Measurements from ENCODE around the gene TMEM184A. TPM values are rescaled to one million over a fixed set of nuclear protein-coding genes. Genes with fewer than 3 reads are reported as not detected.

TMEM184A gene
- polyA plus RNA-seq, 12 donors = 0.32 to 8.0 (median 1.5) TPM; not detected in 1

- DNase-seq = no peak
These were observed 12.0 kb upstream of the TMEM184A start for GRCh38 chr7:1567896-1568510.

- no peak for DNase-seq
These were observed 11.2 kb upstream of the TMEM184A start for GRCh38 chr7:1567049-1567771.

DNA sequence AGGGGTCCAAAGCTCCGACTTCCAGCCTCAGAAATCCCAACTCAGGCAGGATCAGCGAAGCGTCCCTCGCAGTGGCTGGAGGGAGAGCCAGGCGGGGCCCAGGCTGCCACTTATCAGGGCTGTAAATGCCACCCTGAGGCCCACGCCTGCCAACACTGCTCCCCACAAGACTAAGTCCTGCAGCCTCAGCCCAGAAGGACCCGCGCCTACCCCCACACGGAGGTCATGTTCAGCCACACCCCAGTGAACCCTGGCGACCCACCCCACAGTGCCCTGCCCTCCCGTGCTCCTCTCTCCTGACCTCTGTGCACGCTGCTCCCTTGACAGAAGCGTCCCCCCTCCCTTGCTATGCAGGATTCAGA lies 10.7 kb upstream of the TMEM184A start:
- DNase-seq = no peak

DNA sequence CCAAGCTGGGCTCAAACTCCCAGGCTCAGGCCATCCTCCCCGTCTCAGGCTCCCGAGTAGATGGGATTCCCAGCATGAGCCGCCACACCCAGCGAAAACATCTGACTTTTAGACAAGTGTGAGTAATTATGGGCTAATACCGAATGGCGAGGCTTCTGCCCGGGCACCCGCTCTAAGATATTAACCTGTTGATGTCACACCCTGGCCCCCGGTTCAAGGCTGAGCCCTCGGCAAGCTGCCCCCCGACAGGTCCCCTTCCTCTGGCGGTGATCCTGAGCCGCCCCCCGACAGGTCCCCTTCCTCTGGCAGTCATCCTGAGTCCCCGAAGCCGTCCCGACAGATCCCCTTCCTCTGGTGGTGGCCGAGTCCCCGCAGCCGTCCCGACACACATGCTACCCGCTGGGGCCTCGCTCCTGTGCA lies 8.6 kb upstream of the TMEM184A start:
- DNase-seq = no peak

GRCh38 chr7:1563981-1564602 lies 8.1 kb upstream of the TMEM184A start:
- DNase-seq = no peak

GRCh38 chr7:1562597-1563051 lies 6.6 kb upstream of the TMEM184A start:
- no peak for DNase-seq

GRCh38 chr7:1562116-1562515 lies 6.1 kb upstream of the TMEM184A start:
- DNase-seq = no peak

GRCh38 chr7:1561036-1561940 lies 5.3 kb upstream of the TMEM184A start:
- DNase-seq = no peak

DNA sequence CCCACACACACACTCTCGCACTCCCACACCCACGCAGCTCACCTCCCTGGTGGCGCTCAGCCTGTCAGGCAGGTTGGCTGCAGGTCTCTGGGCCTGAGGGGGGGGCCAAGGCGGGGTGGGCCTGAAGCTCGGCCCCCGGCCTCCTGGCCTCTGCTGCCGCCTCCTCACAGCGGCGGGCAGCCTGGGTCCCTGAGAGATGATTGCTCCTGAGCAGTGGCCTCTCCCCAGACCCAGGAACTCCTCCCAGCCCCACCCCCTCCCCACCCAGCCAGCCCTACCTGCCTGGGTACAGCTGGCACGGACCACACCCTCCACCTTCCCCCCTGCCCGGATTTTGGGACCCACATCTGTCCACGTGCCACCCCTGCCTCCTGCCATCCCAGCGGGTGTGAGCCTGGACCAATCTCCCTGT lies 4.6 kb upstream of the TMEM184A start:
- DNase-seq = no peak

- no peak for DNase-seq
These were observed 3.9 kb upstream of the TMEM184A start for GRCh38 chr7:1559626-1560590.

GRCh38 chr7:1558841-1559625 lies 3.0 kb upstream of the TMEM184A start:
- DNase-seq = no peak

- no peak for DNase-seq
These were observed 2.3 kb upstream of the TMEM184A start for GRCh38 chr7:1558181-1558811.

GRCh38 chr7:1557771-1558170 lies 1.8 kb upstream of the TMEM184A start:
- no peak for DNase-seq

DNA sequence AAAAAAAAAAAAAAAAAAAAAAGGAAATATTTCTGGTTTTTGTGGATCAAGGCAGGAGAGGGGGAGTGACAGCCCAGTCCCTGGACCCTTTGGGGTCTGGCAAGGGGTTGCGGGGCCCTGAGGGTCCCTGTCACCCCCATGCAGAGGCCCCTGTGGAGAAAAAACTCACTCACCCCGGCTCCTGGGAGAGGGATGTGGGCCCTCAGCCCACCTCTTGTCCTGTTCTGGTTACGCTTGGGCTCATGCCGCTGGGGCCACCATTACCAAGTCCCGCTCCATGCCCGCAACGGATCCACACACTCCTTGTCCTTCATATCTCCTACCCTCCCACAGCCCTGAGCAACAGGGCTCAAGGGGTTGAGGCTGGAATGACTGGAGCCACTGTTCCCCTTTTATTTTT lies 1.0 kb upstream of the TMEM184A start:
- DNase-seq = no peak

DNA sequence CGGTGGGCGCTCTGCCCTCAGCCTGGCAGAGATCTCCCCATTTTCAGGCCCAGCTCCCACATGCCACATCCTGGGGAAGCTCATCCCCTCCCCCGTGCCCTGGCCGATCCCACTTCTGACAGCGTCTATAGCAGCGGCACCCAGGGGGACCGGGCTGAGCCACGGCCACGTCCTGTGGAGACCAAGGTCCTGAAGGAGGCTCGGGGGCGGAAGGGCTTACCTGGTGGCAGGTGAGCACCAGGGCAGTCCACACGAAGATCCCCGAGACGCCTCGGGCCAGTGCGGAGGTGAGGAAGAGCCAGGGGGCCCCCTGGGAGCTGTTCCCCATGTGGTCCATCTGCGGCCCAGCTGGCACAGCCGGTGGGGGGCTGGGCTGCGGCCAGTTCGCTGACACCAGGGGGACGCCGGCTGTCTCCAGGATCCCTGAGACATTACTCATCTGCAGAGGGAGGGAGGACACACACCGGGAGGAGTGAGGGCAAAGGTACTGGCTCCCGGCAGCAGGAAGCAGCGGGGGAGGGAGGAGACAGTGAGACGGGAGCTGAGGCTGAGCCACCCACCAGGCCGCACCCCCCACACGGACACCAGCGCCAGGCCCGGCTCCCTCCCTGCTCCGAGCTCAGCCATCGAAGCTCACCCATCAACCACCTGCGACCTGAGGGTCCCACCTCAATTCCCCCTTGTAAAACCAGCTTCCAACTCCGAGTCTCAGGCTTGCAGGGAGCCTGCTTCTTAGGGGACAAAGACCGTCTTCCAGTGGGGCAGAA lies 776 bp downstream of the TMEM184A start:
- no peak for DNase-seq

GRCh38 chr7:1554333-1555045 lies 1.5 kb downstream of the TMEM184A start:
- DNase-seq = no peak

DNA sequence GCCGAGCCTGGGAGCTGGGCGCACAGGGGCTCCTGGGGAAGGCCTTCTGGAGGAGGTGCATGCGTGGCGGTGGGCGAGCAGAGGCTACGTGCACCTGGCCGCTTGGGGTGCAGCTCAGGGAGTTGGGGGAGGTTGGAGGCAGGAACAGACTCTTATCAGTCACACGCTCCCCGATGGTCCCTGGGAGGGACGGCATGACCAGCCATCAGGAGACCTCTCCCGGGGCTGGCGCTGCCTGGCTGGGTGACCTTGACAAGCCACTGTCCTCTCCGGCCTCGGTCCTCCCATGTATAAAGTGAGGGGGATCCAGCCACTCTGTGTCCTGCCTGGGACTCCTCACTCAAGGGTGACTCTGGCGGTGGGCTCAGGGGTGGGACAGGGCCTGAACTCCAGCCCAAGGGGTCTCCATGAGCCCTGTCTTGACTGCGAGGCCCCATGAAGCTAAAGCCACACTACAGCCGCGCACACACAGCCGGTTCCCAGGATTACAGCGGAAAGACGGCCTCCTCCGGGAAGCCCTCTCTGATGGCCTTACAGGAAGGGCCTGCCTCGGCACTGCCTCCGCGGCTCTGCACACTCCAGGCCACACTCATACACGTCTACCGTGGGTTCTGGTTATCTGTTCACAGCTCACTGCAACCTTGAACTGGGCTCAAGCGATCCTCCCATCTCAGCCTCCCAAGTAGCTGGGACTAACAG lies 2.3 kb downstream of the TMEM184A start:
- DNase-seq = no peak

Data from muscle of arm (tissue), 12 donors.